Caco-2 (cell line): ENCODE results near the gene GART. TPM values are rescaled to one million over a fixed set of nuclear protein-coding genes. Genes with fewer than 3 reads are reported as not detected.

ENCODE experiments used
- BruUV-seq: library from RNA; stranded (reverse); fragments of 400-500 nt; replicated peaks from 2 replicates; lab custom pipeline; 2021; lab: Mats Ljungman, UMichigan
- CTCF ChIA-PET: fragments of 300-600 bp; sonication (Branson Sonifier 250); formaldehyde crosslinking; loops from one replicate; lab custom pipeline; 2022; ENCODE audit warnings: antibody characterized with exemption; lab: Charles Lee
- POLR2A ChIA-PET: fragments of 300-600 bp; sonication (Branson Sonifier 250); formaldehyde crosslinking; loops from one replicate; lab custom pipeline; 2022; ENCODE audit warnings: antibody characterized with exemption; lab: Charles Lee
- DNase-seq, 2 experiments: peaks; one replicate each; pipeline versions ENCODE4 v3.0.0 to v3.0.0-alpha.2; 2020 to 2022
- H3K27me3 ChIP-seq: replicated peaks from 2 replicates; pipeline ENCODE4 v1.6.0; 2011; ENCODE audit warnings: low read length; ENCODE audit not compliant: control insufficient read depth, insufficient read depth
- H3K36me3 ChIP-seq: 2 replicates; pipeline ENCODE4 v1.5.1; 2011; ENCODE audit warnings: low read length; ENCODE audit not compliant: control insufficient read depth, insufficient read depth
- H3K4me1 ChIP-seq: fragments of 250-450 bp; sonication (Bioruptor Pico); 2 replicates; pipeline ENCODE4 v1.5.1; 2020; ENCODE audit warnings: mild to moderate bottlenecking
- H3K4me3 ChIP-seq: 2 replicates; pipeline ENCODE4 v1.5.1; 2011; ENCODE audit warnings: low read depth, mild to moderate bottlenecking, control low read depth, low read length
- H3K9me3 ChIP-seq: fragments of 250-450 bp; sonication (Bioruptor Pico); 2 replicates; pipeline ENCODE4 v1.5.1; 2020; ENCODE audit warnings: mild to moderate bottlenecking, moderate library complexity
- H3K27ac Mint-ChIP-seq: one replicate; pipeline ENCODE4 v1.8.0; 2022; ENCODE audit warnings: mixed read lengths; ENCODE audit not compliant: unreplicated experiment
- H3K27me3 Mint-ChIP-seq: one replicate; pipeline ENCODE4 v1.8.0; 2022; ENCODE audit warnings: mixed read lengths; ENCODE audit not compliant: insufficient read depth, unreplicated experiment
- H3K36me3 Mint-ChIP-seq: one replicate; pipeline ENCODE4 v1.8.0; 2022; ENCODE audit warnings: mild to moderate bottlenecking, mixed read lengths; ENCODE audit not compliant: insufficient read depth, unreplicated experiment
- H3K4me1 Mint-ChIP-seq: one replicate; pipeline ENCODE4 v1.8.0; 2022; ENCODE audit warnings: low read depth, mixed read lengths; ENCODE audit not compliant: unreplicated experiment
- H3K4me3 Mint-ChIP-seq: one replicate; pipeline ENCODE4 v1.8.0; 2022; ENCODE audit warnings: mild to moderate bottlenecking, moderate library complexity, mixed read lengths; ENCODE audit not compliant: unreplicated experiment
- H3K9me3 Mint-ChIP-seq: one replicate; pipeline ENCODE4 v1.8.0; 2022; ENCODE audit warnings: mixed read lengths; ENCODE audit not compliant: unreplicated experiment
- intact Hi-C: fragments of 100-400 bp; cut with micrococcal nuclease; formaldehyde crosslinking; loops from one replicate; pipeline ENCODE4 v1.10.0; 2022; ENCODE audit not compliant: unreplicated experiment
- total RNA-seq: library from RNA; stranded (reverse); gene quantifications from 2 replicates; pipeline ENCODE4 v1.2.3, GENCODE V29; 2022
- TF ChIP-seq, protein P1 (sequence below), 2 experiments: fragments of 200-600 bp in 1 of 2; IDR thresholded peaks; 1 replicate in 1 of 2; 2 replicates in 1 of 2; pipeline versions ENCODE4 v1.5.1 to v1.8.0; 2011 to 2022; ENCODE audit warnings: antibody characterized with exemption in 1 of 2, control low read depth in 1 of 2, inconsistent platforms in 1 of 2, low read depth in 1 of 2, low read length in 1 of 2, mild to moderate bottlenecking in 1 of 2, moderate library complexity in 1 of 2; ENCODE audit not compliant: insufficient read depth in 1 of 2, severe bottlenecking in 1 of 2, unreplicated experiment in 1 of 2

The GART gene
- total RNA-seq, 1 experiment from 2014 or later: 134 TPM

DNA sequence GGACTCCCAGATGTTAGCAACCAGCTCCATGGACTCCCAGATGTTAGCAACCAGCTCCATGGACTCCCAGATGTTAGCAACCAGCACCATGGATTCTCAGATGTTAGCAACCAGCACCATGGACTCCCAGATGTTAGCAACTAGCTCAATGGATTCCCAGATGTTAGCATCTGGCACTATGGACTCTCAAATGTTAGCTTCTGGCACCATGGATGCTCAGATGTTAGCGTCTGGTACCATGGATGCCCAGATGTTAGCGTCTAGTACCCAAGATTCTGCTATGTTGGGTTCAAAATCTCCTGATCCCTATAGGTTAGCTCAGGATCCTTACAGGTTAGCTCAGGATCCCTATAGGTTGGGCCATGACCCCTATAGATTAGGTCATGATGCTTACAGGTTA is 9.7 kb upstream of the GART start:
- ChIA-PET CTCF (no interaction called here), POLR2A (interaction anchor here (0.6 kb wide), 1 partner anchor 580 kb away, joined by 3 read pairs; no protein-coding TSS in a partner anchor)
- intact Hi-C loops: no loop called here
- TF ChIP-seq, protein P1, sequence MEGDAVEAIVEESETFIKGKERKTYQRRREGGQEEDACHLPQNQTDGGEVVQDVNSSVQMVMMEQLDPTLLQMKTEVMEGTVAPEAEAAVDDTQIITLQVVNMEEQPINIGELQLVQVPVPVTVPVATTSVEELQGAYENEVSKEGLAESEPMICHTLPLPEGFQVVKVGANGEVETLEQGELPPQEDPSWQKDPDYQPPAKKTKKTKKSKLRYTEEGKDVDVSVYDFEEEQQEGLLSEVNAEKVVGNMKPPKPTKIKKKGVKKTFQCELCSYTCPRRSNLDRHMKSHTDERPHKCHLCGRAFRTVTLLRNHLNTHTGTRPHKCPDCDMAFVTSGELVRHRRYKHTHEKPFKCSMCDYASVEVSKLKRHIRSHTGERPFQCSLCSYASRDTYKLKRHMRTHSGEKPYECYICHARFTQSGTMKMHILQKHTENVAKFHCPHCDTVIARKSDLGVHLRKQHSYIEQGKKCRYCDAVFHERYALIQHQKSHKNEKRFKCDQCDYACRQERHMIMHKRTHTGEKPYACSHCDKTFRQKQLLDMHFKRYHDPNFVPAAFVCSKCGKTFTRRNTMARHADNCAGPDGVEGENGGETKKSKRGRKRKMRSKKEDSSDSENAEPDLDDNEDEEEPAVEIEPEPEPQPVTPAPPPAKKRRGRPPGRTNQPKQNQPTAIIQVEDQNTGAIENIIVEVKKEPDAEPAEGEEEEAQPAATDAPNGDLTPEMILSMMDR (IDR thresholded peaks at IDR 0.05; ENCODE audit: insufficient read depth in 1 of 2, low read depth in 1 of 2, low read length in 1 of 2, severe bottlenecking in 1 of 2, unreplicated experiment in 1 of 2): no peak
- no peaks in the 10 kb centered on the region for H3K9me3 ChIP-seq
- H3K36me3 Mint-ChIP-seq: peaks cover 99% of the 10 kb centered on the region
- no peaks in the 10 kb centered on the region for H3K27me3 Mint-ChIP-seq
- no TSS peak for BruUV-seq
- DNase-seq: no peak
- H3K4me3 Mint-ChIP-seq: no peak overlapping the region
- H3K4me3 ChIP-seq: no peak overlapping the region
- no peaks in the 10 kb centered on the region for H3K4me1 Mint-ChIP-seq
- H3K9me3 Mint-ChIP-seq: peaks cover 10% of the 10 kb centered on the region
- H3K36me3 ChIP-seq: peaks cover 17% of the 10 kb centered on the region
- no peak overlapping the region for H3K27ac Mint-ChIP-seq
- no peaks in the 10 kb centered on the region for H3K27me3 ChIP-seq
- no peaks in the 10 kb centered on the region for H3K4me1 ChIP-seq

- intact Hi-C loops: no loop called here
- TF ChIP-seq, protein P1 (IDR thresholded peaks at IDR 0.05; ENCODE audit: insufficient read depth in 1 of 2, low read depth in 1 of 2, low read length in 1 of 2, severe bottlenecking in 1 of 2, unreplicated experiment in 1 of 2): no peak
- H3K4me3 Mint-ChIP-seq: no peak overlapping the region
Observed at GRCh38 chr21:33550772-33551660, 9.1 kb upstream of the GART start.

DNA sequence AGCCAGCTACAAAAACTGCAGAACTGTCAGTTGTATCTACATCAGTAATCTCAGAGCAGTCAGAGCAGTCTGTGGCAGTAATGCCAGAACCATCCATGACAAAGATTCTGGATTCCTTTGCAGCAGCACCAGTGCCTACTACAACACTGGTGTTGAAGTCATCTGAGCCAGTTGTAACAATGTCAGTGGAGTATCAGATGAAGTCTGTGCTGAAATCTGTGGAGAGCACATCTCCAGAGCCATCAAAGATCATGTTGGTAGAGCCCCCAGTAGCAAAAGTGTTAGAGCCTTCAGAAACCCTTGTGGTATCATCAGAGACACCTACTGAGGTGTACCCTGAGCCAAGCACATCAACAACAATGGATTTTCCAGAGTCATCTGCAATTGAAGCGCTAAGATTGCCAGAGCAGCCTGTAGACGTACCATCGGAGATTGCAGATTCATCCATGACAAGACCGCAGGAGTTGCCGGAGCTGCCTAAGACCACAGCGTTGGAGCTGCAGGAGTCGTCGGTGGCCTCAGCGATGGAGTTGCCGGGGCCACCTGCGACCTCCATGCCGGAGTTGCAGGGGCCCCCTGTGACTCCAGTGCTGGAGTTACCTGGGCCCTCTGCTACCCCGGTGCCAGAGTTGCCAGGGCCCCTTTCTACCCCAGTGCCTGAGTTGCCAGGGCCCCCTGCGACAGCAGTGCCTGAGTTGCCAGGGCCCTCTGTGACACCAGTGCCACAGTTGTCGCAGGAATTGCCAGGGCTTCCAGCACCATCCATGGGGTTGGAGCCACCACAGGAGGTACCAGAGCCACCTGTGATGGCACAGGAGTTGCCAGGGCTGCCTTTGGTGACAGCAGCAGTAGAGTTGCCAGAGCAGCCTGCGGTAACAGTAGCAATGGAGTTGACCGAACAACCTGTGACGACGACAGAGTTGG is 8.2 kb upstream of the GART start:
- H3K9me3 Mint-ChIP-seq: peaks cover 10% of the 10 kb centered on the region
- Histone ChIP-seq H3K4me3 (no peak overlapping the region), H3K4me1 (peaks cover 4% of the 10 kb centered on the region; the same call in 1 of the 2 replicates), H3K9me3 (no peaks in the 10 kb centered on the region), H3K36me3 (peaks cover 17% of the 10 kb centered on the region), H3K27me3 (no peaks in the 10 kb centered on the region)
- no peak for DNase-seq
- CTCF ChIA-PET: no interaction called here
- H3K4me1 Mint-ChIP-seq: no peaks in the 10 kb centered on the region
- no TSS peak for BruUV-seq
- no peaks in the 10 kb centered on the region for H3K27me3 Mint-ChIP-seq
- H3K4me3 Mint-ChIP-seq: no peak overlapping the region
- H3K36me3 Mint-ChIP-seq: peaks cover 92% of the 10 kb centered on the region
- intact Hi-C loops: no loop called here
- POLR2A ChIA-PET: no interaction called here
- no peak overlapping the region for H3K27ac Mint-ChIP-seq
- TF ChIP-seq, protein P1 (IDR thresholded peaks at IDR 0.05; ENCODE audit: insufficient read depth in 1 of 2, low read depth in 1 of 2, low read length in 1 of 2, severe bottlenecking in 1 of 2, unreplicated experiment in 1 of 2): no peak

More at GRCh38 chr21:33550772-33551660, 9.1 kb upstream of the GART start:
- Histone ChIP-seq H3K4me3 (no peak overlapping the region), H3K27me3 (no peaks in the 10 kb centered on the region), H3K36me3 (peaks cover 17% of the 10 kb centered on the region), H3K9me3 (no peaks in the 10 kb centered on the region), H3K4me1 (no peaks in the 10 kb centered on the region)
- peaks cover 10% of the 10 kb centered on the region for H3K9me3 Mint-ChIP-seq
- ChIA-PET CTCF (no interaction called here), POLR2A (interaction anchor here (0.6 kb wide), 1 partner anchor 579 kb away, joined by 3 read pairs; no protein-coding TSS in a partner anchor)
- no peak for DNase-seq
- no TSS peak for BruUV-seq
- H3K27me3 Mint-ChIP-seq: no peaks in the 10 kb centered on the region
- H3K36me3 Mint-ChIP-seq: peaks cover 99% of the 10 kb centered on the region
- no peak overlapping the region for H3K27ac Mint-ChIP-seq
- H3K4me1 Mint-ChIP-seq: no peaks in the 10 kb centered on the region
